ENCODE data around the gene ABCA6.

GRCh38 chr17:69064476-69064875 lies 77.2 kb downstream of the ABCA6 start:
- TF ChIP-seq ZSCAN29 (IDR thresholded peaks at IDR 0.05) (no peak), CEBPZ (IDR thresholded peaks at IDR 0.05; ENCODE audit: borderline replicate concordance, low read depth, low read length) (no peak), SP2 (IDR thresholded peaks at IDR 0.05; ENCODE audit: extremely low read depth, low read depth, low read length, poor library complexity, severe bottlenecking) (no peak), MYC (IDR thresholded peaks at IDR 0.05; ENCODE audit: low read depth, low read length) (no peak), MYC (CRISPR knock-in tag; IDR thresholded peaks at IDR 0.05; ENCODE audit: borderline replicate concordance, low read depth) (no peak), U2AF2 (optimal IDR thresholded peaks at IDR 0.05; ENCODE audit: low read depth, low read length) (no peak), EP300 (IDR thresholded peaks at IDR 0.05; ENCODE audit: low read length) (no peak), ZNF24 (IDR thresholded peaks at IDR 0.05) (no peak), HDAC6 (IDR thresholded peaks at IDR 0.05; ENCODE audit: low read depth, low read length) (no peak)
- TF ChIP-seq, protein P1, sequence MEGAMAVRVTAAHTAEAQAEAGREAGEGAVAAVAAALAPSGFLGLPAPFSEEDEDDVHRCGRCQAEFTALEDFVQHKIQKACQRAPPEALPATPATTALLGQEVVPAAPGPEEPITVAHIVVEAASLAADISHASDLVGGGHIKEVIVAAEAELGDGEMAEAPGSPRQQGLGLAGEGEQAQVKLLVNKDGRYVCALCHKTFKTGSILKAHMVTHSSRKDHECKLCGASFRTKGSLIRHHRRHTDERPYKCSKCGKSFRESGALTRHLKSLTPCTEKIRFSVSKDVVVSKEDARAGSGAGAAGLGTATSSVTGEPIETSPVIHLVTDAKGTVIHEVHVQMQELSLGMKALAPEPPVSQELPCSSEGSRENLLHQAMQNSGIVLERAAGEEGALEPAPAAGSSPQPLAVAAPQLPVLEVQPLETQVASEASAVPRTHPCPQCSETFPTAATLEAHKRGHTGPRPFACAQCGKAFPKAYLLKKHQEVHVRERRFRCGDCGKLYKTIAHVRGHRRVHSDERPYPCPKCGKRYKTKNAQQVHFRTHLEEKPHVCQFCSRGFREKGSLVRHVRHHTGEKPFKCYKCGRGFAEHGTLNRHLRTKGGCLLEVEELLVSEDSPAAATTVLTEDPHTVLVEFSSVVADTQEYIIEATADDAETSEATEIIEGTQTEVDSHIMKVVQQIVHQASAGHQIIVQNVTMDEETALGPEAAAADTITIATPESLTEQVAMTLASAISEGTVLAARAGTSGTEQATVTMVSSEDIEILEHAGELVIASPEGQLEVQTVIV (CRISPR knock-in tag; IDR thresholded peaks at IDR 0.05; ENCODE audit: borderline replicate concordance) = no peak
- TF ChIP-seq, protein P2, sequence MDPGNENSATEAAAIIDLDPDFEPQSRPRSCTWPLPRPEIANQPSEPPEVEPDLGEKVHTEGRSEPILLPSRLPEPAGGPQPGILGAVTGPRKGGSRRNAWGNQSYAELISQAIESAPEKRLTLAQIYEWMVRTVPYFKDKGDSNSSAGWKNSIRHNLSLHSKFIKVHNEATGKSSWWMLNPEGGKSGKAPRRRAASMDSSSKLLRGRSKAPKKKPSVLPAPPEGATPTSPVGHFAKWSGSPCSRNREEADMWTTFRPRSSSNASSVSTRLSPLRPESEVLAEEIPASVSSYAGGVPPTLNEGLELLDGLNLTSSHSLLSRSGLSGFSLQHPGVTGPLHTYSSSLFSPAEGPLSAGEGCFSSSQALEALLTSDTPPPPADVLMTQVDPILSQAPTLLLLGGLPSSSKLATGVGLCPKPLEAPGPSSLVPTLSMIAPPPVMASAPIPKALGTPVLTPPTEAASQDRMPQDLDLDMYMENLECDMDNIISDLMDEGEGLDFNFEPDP (CRISPR knock-in tag; IDR thresholded peaks at IDR 0.05) = no peak
- TF ChIP-seq, protein P3, sequence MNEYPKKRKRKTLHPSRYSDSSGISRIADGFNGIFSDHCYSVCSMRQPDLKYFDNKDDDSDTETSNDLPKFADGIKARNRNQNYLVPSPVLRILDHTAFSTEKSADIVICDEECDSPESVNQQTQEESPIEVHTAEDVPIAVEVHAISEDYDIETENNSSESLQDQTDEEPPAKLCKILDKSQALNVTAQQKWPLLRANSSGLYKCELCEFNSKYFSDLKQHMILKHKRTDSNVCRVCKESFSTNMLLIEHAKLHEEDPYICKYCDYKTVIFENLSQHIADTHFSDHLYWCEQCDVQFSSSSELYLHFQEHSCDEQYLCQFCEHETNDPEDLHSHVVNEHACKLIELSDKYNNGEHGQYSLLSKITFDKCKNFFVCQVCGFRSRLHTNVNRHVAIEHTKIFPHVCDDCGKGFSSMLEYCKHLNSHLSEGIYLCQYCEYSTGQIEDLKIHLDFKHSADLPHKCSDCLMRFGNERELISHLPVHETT (CRISPR knock-in tag; conservative IDR thresholded peaks at IDR 0.05 in 1 of 2, IDR thresholded peaks at IDR 0.05 in 1 of 2) = no peak

All from K562 (cell line).